ENCODE results near the gene SETSIP. TPM values are rescaled to one million over a fixed set of nuclear protein-coding genes. Genes with fewer than 3 reads are reported as not detected.

SETSIP gene
- polyA plus RNA-seq, 1 donor (not counting 4 experiments of a cell fraction or from before 2014, with no cell fraction given), result 0.89 TPM

DNA sequence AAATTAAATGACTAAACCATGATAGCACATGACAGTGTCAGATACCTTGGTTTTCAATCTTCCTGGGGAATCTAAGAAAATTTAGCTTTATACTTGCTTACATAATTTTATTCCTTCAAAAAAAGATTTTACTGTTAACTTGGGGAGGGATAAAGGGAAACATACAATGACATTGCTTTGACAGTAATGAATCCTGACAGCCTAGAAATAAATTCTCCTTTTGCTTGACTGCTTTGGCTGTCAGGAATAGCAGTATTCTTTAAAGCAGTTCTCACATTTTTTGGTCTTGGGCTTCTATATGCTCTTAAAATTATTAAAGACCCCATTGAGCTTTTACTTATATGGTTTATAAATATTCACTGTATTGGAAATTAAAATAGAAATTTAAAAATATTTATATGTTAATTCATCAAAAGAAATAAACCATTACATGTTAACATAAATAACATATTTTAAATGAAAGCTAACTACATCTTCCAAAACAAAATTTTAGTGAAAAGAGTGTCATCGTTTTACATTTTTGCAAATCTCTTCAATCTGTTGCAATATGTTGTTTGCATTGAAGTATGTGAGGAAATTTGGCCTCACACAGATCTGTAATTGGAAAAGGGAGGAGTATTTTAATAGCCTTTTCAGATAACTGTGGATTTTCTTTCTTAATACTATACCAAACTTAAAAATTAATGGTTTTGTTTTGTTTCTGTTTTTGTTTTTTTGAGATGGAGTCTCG lies 29.3 kb downstream of the SETSIP start:
- Histone ChIP-seq H3K36me3 (ENCODE audit: control insufficient read depth in 2 of 2, extremely low read depth in 1 of 2, insufficient read depth in 2 of 2, low read length in 2 of 2) (no peaks in the 10 kb centered on the region), H3K9me1 (ENCODE audit: control insufficient read depth, extremely low read depth, insufficient read depth, low read length) (no peaks in the 10 kb centered on the region), H3K9ac (ENCODE audit: control insufficient read depth, extremely low read depth, insufficient read depth, low read length) (no peak overlapping the region), H3K79me2 (ENCODE audit: control insufficient read depth, insufficient read depth, low read length) (no peaks in the 10 kb centered on the region), H3K9me3 (ENCODE audit: control insufficient read depth, low read depth, low read length) (no peaks in the 10 kb centered on the region), H3K27me3 (ENCODE audit: control insufficient read depth, extremely low read depth, insufficient read depth, low read length) (no peaks in the 10 kb centered on the region), H4K20me1 (ENCODE audit: control insufficient read depth, extremely low read depth, insufficient read depth, low read length) (no peaks in the 10 kb centered on the region), H3K4me2 (ENCODE audit: control insufficient read depth, extremely low read depth, insufficient read depth, low read depth, low read length) (no peak overlapping the region), H3K4me3 (ENCODE audit: control insufficient read depth in 2 of 3, extremely low read depth in 1 of 3, insufficient read depth in 2 of 3, low read depth in 1 of 3, low read length in 3 of 3) (no peak overlapping the region), H3K4me1 (ENCODE audit: control insufficient read depth, extremely low read depth, insufficient read depth, low read length) (no peaks in the 10 kb centered on the region), H2AFZ (ENCODE audit: control insufficient read depth, low read length) (no peak overlapping the region), H3K27ac (ENCODE audit: control insufficient read depth, insufficient read depth, low read length) (no peak overlapping the region)
- TF ChIP-seq EZH2 (IDR thresholded peaks at IDR 0.05; ENCODE audit: low read length), result no peak
- TF ChIP-seq CTCF (optimal IDR thresholded peaks at IDR 0.05 in 1 of 3, IDR thresholded peaks at IDR 0.05 in 1 of 3, conservative IDR thresholded peaks at IDR 0.05 in 1 of 3; ENCODE audit: extremely low read depth in 1 of 3, insufficient read depth in 2 of 3, low read length in 3 of 3), result no peak
- DNase-seq (ENCODE audit: low read depth, low spot score) (no peak), FAIRE-seq (no peak)
- dilution Hi-C loops (cut with MboI; ENCODE audit: extremely low pct_ligation_motif_present, low sequenced_read_pairs), result no loop called here

DNA sequence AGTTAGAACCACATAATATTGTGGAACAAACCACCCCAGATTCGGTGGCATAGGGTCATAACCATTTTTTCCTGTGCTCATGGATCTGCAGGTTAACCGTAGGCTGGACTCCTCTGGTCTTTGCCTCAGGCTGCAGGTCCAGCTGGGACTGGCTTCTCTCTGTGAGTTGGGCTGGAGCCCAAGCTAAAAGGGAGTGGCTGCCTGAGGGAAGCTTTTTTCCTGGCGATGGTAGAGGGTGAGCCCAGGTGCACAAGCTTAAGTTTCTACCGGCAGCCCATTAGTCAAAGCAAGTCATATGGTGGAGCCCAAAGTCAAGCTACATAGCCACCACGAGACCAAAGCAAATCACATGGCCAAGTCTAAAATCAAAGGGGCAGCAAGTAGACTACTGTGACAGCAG lies 31.6 kb downstream of the SETSIP start:
- H3K9ac ChIP-seq (ENCODE audit: control insufficient read depth, extremely low read depth, insufficient read depth, low read length), result no peak overlapping the region
- H4K20me1 ChIP-seq (ENCODE audit: control insufficient read depth, extremely low read depth, insufficient read depth, low read length), result no peaks in the 10 kb centered on the region
- no peak overlapping the region for H3K27ac ChIP-seq (ENCODE audit: control insufficient read depth, insufficient read depth, low read length)
- peak; percentile 1 for DNase-seq (ENCODE audit: low read depth, low spot score)
- H3K4me3 ChIP-seq (ENCODE audit: control insufficient read depth in 2 of 3, extremely low read depth in 1 of 3, insufficient read depth in 2 of 3, low read depth in 1 of 3, low read length in 3 of 3), result no peak overlapping the region
- H3K36me3 ChIP-seq (ENCODE audit: control insufficient read depth in 2 of 2, extremely low read depth in 1 of 2, insufficient read depth in 2 of 2, low read length in 2 of 2), result no peaks in the 10 kb centered on the region
- FAIRE-seq, result no peak
- no peaks in the 10 kb centered on the region for H3K9me1 ChIP-seq (ENCODE audit: control insufficient read depth, extremely low read depth, insufficient read depth, low read length)
- no peaks in the 10 kb centered on the region for H3K9me3 ChIP-seq (ENCODE audit: control insufficient read depth, low read depth, low read length)
- no peak overlapping the region for H2AFZ ChIP-seq (ENCODE audit: control insufficient read depth, low read length)
- no peak overlapping the region for H3K4me2 ChIP-seq (ENCODE audit: control insufficient read depth, extremely low read depth, insufficient read depth, low read depth, low read length)
- H3K4me1 ChIP-seq (ENCODE audit: control insufficient read depth, extremely low read depth, insufficient read depth, low read length), result no peaks in the 10 kb centered on the region
- no peaks in the 10 kb centered on the region for H3K27me3 ChIP-seq (ENCODE audit: control insufficient read depth, extremely low read depth, insufficient read depth, low read length)
- TF ChIP-seq CTCF (optimal IDR thresholded peaks at IDR 0.05 in 1 of 3, IDR thresholded peaks at IDR 0.05 in 1 of 3, conservative IDR thresholded peaks at IDR 0.05 in 1 of 3; ENCODE audit: extremely low read depth in 1 of 3, insufficient read depth in 2 of 3, low read length in 3 of 3) (no peak), EZH2 (IDR thresholded peaks at IDR 0.05; ENCODE audit: low read length) (no peak)
- dilution Hi-C loops (cut with MboI; ENCODE audit: extremely low pct_ligation_motif_present, low sequenced_read_pairs), result no loop called here
- no peaks in the 10 kb centered on the region for H3K79me2 ChIP-seq (ENCODE audit: control insufficient read depth, insufficient read depth, low read length)

Data from keratinocyte (primary cell).